Ishikawa (cell line): ENCODE results near the gene ITGA11.

Experiments
- FOXM1 ChIP-seq: IDR thresholded peaks from 2 replicates; pipeline ENCODE4 v1.6.1; 2012; ENCODE audit warnings: low read depth, borderline replicate concordance
- YY1 ChIP-seq: IDR thresholded peaks from 2 replicates; pipeline ENCODE4 v1.6.1; 2012; ENCODE audit warnings: low read depth

GRCh38 chr15:68447976-68448755 is 16.2 kb upstream of the ITGA11 start:
- TF ChIP-seq YY1 = no peak
- no peak for TF ChIP-seq FOXM1
